Right kidney (tissue), 1 donor: ENCODE data around the gene GLYR1.

Experiments
- DNase-seq: peaks from one replicate; pipeline ENCODE4 v3.0.0-alpha.2; 2016

Gene GLYR1

DNA sequence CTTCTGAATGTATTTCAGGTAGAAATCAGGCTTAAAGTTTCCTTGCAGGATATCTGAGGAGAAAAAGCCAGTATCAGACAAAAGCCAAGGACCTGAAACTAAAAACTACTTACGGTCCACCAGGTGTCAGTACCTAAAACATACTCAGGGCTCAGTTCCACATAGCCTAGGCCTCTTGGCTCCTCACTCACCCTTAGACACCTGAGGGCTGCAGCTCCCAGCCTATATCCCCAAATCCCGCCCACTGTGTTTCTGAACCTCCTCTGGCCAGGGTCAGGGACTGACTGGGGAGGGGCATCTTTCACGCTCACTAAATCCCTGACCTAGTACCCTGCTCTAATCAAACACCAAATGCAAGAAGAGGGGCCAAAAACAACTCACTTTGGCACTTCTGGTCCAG is 35.8 kb downstream of the GLYR1 start:
- DNase-seq, result no peak

- no peak for DNase-seq
Observed at GRCh38 chr16:4806280-4806679, 40.8 kb downstream of the GLYR1 start.

DNA sequence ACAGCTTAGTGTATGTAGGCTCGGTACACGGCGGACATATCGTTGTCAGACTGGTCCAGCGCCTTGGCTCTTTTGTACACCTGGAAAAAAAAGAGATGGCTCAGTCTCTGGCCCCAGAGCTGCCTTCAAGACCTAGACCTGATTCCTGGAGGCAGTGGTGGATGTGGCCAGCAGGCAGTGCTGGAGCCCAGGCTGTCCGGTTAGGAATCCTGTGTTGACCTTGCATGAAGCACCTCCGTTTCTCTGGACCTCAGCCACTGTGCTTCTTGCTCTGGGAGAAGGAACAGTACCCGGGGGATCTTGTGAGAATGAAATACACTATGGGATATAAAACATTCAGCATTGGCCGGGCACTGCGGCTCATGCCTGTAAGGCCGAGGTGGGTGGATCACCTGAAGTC is 41.9 kb downstream of the GLYR1 start:
- no peak for DNase-seq

DNA sequence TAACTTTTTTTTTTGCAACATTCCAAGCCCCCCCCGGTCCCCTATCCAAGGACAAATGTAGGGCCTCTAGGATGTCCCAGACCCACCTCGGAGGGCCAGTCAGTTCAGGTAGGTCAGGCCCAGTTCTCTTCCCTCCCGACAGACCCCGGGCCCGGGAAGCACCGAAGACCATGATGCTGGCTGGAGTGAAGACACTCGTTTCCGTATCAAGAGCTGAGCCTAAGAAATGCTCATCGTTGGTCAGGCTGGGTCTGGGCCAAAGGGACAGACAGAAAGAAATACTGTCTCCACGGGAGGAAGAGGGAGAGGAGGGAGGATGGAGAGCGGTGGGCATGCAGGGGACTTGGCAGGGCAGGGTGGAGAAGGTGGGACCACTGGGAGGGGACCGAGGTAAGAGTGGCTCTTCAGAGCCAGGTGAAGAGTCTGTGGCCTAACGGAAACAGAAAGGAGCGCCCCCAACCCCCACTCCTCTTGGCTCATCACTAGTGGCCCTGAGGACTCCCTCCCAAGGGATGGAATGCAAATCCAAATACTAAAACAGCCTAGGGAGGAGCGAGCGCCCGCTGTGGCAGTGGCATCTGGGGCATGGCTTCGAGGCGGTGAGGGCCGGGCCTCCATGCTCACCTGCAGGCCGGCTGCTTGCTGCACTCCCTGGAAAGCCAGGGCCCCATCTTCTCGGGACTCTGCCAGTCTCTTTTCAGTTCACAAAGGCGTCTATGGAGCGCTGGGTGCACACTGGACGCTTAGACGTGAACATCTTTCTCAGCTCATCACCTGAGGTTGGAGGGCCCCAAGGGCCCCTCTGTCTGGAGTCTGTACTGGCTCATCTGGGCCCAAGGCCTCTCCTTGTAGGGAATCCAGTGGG is 43.0 kb downstream of the GLYR1 start:
- no peak for DNase-seq

DNA sequence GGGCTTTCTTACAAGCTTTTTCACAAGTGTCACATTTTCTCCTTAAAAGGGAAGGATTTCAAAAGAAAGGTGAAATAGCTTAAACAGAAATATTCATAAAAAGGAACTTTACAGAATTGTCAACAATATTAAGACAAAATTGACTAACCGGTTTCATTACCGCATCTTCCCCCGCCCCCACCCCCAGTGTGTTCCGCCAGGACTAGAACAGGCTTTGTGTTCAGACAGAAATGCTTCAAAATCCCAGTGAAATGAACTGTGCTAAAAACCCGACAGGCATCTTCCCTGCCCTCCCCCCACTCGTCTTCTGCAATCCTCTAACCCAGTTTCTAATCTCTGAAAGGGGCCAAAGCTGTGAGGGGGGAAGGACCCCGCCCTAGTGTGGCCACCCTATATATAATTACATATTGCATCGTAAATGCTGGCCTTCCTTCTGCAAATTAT is 43.7 kb downstream of the GLYR1 start:
- DNase-seq, result no peak

- peak; percentile 99 for DNase-seq
Observed at GRCh38 chr16:4802659-4803287, 44.3 kb downstream of the GLYR1 start.

- DNase-seq, result peak; percentile 87
Observed at GRCh38 chr16:4801962-4802658, 45.0 kb downstream of the GLYR1 start, which contains the start of gene ROGDI. ROGDI (minus strand) TSS chr16:4802633; CDS start chr16:4802571, 62 bp downstream.

DNA sequence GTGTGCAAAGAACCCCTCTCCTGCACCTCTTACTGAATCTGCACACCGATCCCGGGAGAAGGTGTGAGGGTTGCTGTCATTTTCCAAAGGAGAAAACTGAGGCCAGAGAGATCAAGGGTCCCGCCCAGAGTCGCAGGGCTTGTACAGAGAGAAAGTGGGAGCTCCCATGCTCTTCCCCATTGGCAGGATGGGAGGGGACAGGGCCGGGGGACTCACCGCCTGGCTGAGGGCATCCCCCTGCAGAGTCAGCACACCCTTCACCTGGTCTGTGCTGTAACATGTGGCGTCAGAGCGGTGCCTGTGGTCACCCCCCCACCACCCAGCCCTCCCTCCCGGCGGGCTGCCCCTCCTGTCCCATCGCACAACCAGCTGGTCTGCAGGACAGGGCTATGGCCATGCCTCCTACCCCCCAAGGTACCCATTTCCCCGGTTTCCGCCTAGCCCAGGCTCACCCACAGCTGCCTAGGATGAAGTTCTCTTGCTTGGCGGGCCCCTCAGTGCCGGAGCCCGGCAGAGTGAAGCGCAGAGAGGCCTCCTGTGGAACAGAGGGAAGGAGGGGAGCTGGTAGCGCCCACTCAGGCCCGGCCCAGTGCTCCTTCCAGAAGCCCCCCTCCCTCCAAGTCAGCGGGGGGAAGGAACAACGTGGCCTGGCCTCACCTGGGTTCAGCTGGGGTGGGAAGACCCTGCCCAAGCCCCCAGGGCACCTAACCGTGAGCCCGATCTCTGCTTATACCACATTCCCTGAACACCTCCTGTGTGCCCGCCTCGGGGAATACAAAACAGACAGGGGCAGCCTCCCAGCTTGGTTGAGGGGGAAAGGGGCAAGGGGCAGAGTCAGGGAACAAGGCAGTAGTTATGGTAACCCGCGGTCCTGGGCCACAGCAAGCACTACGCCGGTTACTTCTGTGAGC is 45.8 kb downstream of the GLYR1 start:
- DNase-seq, result no peak

DNA sequence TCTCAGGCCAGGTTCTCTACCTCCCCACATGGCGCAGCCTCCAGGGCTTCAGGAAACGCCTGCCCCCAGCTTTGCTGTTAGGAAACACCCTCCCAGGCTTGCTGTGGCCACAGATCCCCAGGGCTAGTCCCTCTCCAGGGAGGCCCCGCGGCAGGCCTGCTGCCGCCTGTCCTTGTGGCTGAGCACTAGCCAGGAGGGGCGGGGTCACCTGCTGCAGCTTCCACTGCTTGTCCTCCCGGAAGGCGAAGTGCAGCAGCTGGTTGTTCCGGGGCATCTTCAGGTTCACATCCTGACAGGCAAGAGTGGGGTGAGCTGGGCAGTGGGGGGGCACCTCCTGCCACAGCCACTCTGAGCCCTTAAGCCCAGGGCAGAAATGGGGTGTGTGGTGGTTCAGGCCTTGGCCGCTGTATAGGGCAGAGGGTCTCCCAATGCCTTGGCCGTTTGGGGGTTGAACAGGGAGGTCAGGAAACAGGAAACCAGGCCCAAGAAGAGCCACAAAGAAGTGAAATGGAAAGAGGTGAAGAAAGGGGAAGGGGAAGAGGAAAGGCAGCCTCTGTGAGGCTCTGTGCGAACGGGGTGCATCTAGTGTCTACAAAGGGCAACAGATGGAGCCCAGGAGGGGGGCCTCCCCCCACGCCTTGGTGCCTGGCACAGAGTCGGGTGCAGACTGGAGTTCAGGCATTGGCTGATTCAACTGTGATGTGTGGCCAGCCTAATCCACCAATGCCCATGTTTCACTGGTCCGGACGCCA is 46.6 kb downstream of the GLYR1 start:
- DNase-seq, result no peak

- DNase-seq, result no peak
Observed at GRCh38 chr16:4799171-4799855, 47.8 kb downstream of the GLYR1 start.

- DNase-seq, result no peak
Observed at GRCh38 chr16:4798456-4798855, 48.6 kb downstream of the GLYR1 start.

DNA sequence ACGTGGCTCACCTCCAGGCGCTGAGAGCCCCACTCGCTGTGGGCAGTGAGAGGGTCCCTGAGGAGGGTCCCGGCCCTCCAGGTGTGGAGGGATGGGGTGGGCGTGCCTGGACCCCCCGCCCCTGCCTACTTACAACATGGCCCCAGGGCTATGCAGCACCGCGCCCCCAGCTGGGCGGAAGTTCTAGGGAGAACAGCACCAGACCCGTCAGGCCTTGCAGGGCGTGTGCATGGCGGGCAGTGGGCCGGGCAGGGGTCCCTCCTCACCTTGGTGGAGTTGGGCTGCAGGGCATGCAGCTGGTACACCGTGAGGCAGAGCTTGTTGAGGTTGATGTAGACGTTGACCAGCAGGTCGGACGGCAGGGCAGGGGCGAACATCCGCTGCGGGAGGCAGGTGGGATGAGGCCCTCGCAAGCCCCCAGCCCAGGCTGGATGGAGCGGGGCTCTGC is 49.3 kb downstream of the GLYR1 start:
- no peak for DNase-seq

GRCh38 chr16:4796982-4797804 is 49.9 kb downstream of the GLYR1 start:
- no peak for DNase-seq

DNA sequence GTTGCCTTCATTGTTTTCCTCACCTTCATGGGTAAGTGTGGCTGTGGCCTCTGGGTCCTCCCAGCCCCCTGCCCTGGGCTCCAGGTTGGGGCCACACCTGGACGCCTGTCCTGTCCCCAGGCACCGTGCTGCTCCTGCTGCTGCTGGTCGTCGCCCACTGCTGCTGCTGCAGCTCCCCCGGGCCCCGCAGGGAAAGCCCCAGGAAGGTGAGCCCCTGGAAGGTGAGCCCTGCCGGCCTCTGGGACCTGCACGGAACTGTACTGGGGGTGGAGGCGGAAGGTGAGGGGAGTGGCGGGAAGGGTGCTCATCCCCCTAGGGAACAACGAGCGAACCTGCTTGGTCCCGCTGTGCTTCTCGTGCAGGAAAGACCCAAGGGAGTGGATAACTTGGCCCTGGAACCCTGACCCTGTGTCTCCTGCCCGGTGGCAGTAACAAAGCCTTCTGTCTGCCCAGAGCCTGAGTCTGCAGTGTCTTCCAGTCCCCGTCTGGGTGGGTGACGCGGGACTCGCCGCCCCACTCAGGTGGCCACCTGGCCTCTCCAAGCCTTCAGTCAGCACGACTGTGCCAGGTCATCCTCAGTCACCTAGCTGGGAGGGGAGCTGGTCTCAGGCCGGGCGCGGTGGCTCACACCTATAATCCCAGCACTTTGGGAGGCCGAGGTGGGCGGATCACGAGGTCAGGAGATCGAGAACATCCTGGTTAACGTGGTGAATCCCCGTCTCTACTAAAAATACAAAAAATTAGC is 51.1 kb downstream of the GLYR1 start:
- DNase-seq, result no peak

DNA sequence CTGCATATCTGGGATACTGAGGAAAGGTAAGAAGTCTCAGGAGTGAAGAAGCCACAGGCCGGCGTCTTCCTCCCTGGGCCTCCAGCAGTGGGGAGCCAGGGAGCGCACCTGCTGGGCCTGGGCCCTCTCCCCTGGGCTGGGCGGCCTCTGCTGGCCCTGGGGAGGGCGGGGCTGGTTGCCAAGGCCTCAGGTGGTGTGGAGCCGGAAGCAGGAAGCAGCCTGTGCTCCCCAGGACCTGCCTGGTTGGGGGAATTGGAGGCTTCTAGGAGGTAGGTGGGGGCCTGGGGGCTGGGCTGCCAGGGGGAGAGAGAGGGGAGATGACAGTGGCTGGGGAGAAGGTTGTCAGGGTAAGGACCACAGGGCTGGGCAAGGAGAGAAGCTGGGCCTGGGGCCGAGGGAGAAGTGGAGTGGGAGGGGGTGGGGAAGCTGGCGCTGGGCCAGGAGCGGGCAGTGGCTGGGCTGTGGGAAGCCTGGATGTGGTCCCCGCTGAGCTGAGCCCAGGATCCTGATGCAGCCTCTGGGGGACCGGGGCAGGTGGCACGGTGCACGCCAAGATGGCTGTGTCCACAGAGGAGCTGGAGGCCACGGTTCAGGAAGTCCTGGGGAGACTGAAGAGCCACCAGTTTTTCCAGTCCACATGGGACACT is 51.8 kb downstream of the GLYR1 start, which contains the start of gene SMIM22:
TSS of gene SMIM22 (plus strand) at position 189 of the 647 bp plus-strand sequence. CDS start at position 555, 366 bp downstream.
- no peak for DNase-seq

DNA sequence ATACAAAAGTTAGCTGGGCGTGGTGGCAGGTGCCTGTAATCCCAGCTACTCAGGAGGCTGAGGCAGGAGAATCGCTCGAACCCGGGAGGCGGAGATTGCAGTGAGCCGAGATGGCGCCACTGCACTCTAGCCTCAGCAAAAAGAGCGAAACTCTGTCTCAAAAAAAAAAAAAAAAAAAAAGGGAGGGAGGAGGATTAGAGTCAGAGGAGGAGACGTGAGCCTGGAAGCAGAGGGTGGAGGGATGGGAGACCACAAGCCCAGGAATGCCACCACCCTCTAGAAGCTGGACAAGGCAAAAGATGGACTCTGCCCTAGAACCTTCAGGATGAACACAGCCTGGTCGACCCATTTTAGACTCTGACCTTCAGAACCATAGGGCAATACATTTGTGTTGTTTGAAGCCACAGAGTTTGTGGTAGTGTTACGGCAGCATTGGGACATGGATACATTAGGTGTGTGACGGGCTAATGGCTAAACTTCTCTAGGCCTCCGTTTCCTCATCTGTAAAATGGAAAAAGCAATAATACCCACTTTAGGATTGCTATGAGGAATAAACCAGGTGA is 54.1 kb downstream of the GLYR1 start:
- DNase-seq, result no peak

GRCh38 chr16:4790871-4791270 is 56.2 kb downstream of the GLYR1 start:
- no peak for DNase-seq

DNA sequence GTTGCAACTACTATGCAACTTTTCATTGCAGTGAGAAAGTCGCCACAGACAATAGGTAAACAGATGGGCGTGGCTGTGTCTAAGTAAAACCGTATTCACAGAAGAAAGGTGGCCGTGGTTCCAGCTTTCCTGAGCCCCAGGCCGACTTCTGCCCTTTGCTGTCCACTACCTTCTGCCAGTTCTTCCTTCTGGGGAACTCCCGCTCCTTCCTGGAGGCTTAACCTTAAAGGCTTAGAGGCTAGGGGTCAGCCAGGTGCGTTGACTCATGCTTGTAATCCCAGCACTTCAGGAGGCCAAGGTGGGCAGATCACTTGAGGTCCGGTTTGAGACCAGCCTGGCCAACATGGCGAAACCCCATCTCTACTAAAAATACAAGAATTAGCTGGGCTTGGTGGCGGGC is 56.8 kb downstream of the GLYR1 start:
- no peak for DNase-seq
